ENCODE results near the gene RNASET2. TPM values are rescaled to one million over a fixed set of nuclear protein-coding genes. Genes with fewer than 3 reads are reported as not detected.
"Not testable (repeated sequence)": the region's sequence is repeated elsewhere in the genome, so short reads cannot be mapped to it uniquely, and the experiment has no call there.

Gene RNASET2
- polyA plus RNA-seq, 3 donors = 432 to 562 (median 493) TPM

- H3K27ac Mint-ChIP-seq = peak overlapping the region in 1 of 7 donors; percentile 24
- TF ChIP-seq, protein P1, sequence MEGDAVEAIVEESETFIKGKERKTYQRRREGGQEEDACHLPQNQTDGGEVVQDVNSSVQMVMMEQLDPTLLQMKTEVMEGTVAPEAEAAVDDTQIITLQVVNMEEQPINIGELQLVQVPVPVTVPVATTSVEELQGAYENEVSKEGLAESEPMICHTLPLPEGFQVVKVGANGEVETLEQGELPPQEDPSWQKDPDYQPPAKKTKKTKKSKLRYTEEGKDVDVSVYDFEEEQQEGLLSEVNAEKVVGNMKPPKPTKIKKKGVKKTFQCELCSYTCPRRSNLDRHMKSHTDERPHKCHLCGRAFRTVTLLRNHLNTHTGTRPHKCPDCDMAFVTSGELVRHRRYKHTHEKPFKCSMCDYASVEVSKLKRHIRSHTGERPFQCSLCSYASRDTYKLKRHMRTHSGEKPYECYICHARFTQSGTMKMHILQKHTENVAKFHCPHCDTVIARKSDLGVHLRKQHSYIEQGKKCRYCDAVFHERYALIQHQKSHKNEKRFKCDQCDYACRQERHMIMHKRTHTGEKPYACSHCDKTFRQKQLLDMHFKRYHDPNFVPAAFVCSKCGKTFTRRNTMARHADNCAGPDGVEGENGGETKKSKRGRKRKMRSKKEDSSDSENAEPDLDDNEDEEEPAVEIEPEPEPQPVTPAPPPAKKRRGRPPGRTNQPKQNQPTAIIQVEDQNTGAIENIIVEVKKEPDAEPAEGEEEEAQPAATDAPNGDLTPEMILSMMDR (IDR thresholded peaks at IDR 0.05) = no peak
- DNase-seq = no peak
- Histone ChIP-seq H2AFZ (ENCODE audit: insufficient read depth, low read depth, low read length, poor library complexity, severe bottlenecking) (no peak overlapping the region), H4K20me1 (ENCODE audit: insufficient read depth, low read length) (peaks cover 15% of the 10 kb centered on the region), H3K27me3 (ENCODE audit: control insufficient read depth in 2 of 2, insufficient read depth in 2 of 2, low read length in 2 of 2) (peaks cover 0 to 7% of the 10 kb centered on the region in 2 donors), H3K27ac (ENCODE audit: low read depth in 1 of 2, low read length in 2 of 2) (no peak overlapping the region), H3K36me3 (replicated peaks in 1 of 2; ENCODE audit: control insufficient read depth in 1 of 2, insufficient read depth in 2 of 2, low read length in 2 of 2) (peaks cover 0 to 2% of the 10 kb centered on the region in 2 donors), H3K4me1 (ENCODE audit: control insufficient read depth in 1 of 2, insufficient read depth in 2 of 2, low read length in 2 of 2) (no peaks in the 10 kb centered on the region), H3K9ac (ENCODE audit: insufficient read depth, low read length, poor library complexity, severe bottlenecking) (no peak overlapping the region), H3K79me2 (ENCODE audit: insufficient read depth, low read length) (no peaks in the 10 kb centered on the region), H3K4me3 (replicated peaks in 1 of 3; ENCODE audit: low read depth in 2 of 3, low read length in 3 of 3) (no peak overlapping the region), H3K9me3 (replicated peaks in 1 of 2; ENCODE audit: control insufficient read depth in 1 of 2, insufficient read depth in 1 of 2, low read length in 2 of 2) (no peaks in the 10 kb centered on the region), H3K4me2 (replicated peaks; ENCODE audit: extremely low read depth, low read length, poor library complexity, severe bottlenecking) (no peak overlapping the region)
- intact Hi-C loops (cut with micrococcal nuclease) = no loop called here
- H3K4me1 Mint-ChIP-seq = no peaks in the 10 kb centered on the region
- H3K4me3 Mint-ChIP-seq = no peak overlapping the region
- H3K27me3 Mint-ChIP-seq (ENCODE audit: low read depth in 3 of 3) = peaks cover 0 to 2% (median 2%) of the 10 kb centered on the region in 3 donors
- peaks cover 0 to 2% (median 0%) of the 10 kb centered on the region in 7 donors for H3K9me3 Mint-ChIP-seq
- WGBS (ENCODE audit: insufficient coverage) = 93% methylated on average over 3 of the region's 3 CpGs
- peaks cover 13 to 19% of the 10 kb centered on the region in 2 donors for H3K36me3 Mint-ChIP-seq
Measured at GRCh38 chr6:166921570-166921969, 34.8 kb downstream of the RNASET2 start.

- no peaks in the 10 kb centered on the region for H3K9me3 ChIP-seq (replicated peaks in 1 of 2; ENCODE audit: control insufficient read depth in 1 of 2, insufficient read depth in 1 of 2, low read length in 2 of 2)
- H3K4me2 ChIP-seq (replicated peaks; ENCODE audit: extremely low read depth, low read length, poor library complexity, severe bottlenecking) = no peak overlapping the region
- TF ChIP-seq, protein P1 (IDR thresholded peaks at IDR 0.05) = no peak
- H3K27me3 Mint-ChIP-seq (ENCODE audit: low read depth in 3 of 3) = peaks cover 0 to 2% (median 2%) of the 10 kb centered on the region in 3 donors
- DNase-seq = no peak
- peaks cover 0 to 7% of the 10 kb centered on the region in 2 donors for H3K36me3 ChIP-seq (replicated peaks in 1 of 2; ENCODE audit: control insufficient read depth in 1 of 2, insufficient read depth in 2 of 2, low read length in 2 of 2)
- no peaks in the 10 kb centered on the region for H3K4me1 Mint-ChIP-seq
- intact Hi-C loops (cut with micrococcal nuclease) = no loop called here
- no peak overlapping the region for H3K4me3 Mint-ChIP-seq
- no peak overlapping the region for H3K4me3 ChIP-seq (replicated peaks in 1 of 3; ENCODE audit: low read depth in 2 of 3, low read length in 3 of 3)
- H3K4me1 ChIP-seq (ENCODE audit: control insufficient read depth in 1 of 2, insufficient read depth in 2 of 2, low read length in 2 of 2) = no peaks in the 10 kb centered on the region
- H3K9ac ChIP-seq (ENCODE audit: insufficient read depth, low read length, poor library complexity, severe bottlenecking) = no peak overlapping the region
- no peak overlapping the region for H3K27ac Mint-ChIP-seq
- no peak overlapping the region for H3K27ac ChIP-seq (ENCODE audit: low read depth in 1 of 2, low read length in 2 of 2)
- peaks cover 0 to 7% of the 10 kb centered on the region in 2 donors for H3K27me3 ChIP-seq (ENCODE audit: control insufficient read depth in 2 of 2, insufficient read depth in 2 of 2, low read length in 2 of 2)
- H3K79me2 ChIP-seq (ENCODE audit: insufficient read depth, low read length) = no peaks in the 10 kb centered on the region
- peaks cover 15 to 25% of the 10 kb centered on the region in 2 donors for H3K36me3 Mint-ChIP-seq
- H4K20me1 ChIP-seq (ENCODE audit: insufficient read depth, low read length) = no peaks in the 10 kb centered on the region
- H3K9me3 Mint-ChIP-seq = peaks cover 0 to 7% (median 4%) of the 10 kb centered on the region in 7 donors
- WGBS (ENCODE audit: insufficient coverage) = no CpG with 5 or more reads among the region's 2 CpGs
- no peak overlapping the region for H2AFZ ChIP-seq (ENCODE audit: insufficient read depth, low read depth, low read length, poor library complexity, severe bottlenecking)
Measured at GRCh38 chr6:166916824-166917223, 39.5 kb downstream of the RNASET2 start.

DNA sequence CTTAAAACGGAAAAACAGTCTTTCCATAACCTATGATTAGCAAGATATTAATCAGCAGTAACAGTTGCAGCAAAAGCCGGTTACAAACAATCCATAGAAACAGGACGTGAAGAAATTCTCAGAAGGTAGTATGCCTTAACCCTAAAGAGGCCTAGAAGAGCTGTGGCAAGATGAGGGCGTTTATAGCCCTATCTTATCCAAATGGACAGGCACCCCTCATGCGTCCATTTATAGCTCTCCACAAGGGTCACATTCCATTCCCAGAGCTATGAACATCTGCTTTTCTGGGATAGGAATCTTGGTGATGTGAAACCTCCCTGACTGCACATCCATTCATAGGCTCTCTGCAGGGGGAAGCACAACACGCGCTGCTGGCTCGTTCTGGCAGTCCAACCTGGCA is 40.9 kb downstream of the RNASET2 start:
- H3K4me3 ChIP-seq (replicated peaks in 1 of 3; ENCODE audit: low read depth in 2 of 3, low read length in 3 of 3); H3K36me3 ChIP-seq (replicated peaks in 1 of 2; ENCODE audit: control insufficient read depth in 1 of 2, insufficient read depth in 2 of 2, low read length in 2 of 2); DNase-seq; H3K4me2 ChIP-seq (replicated peaks; ENCODE audit: extremely low read depth, low read length, poor library complexity, severe bottlenecking); H3K9me3 ChIP-seq (replicated peaks in 1 of 2; ENCODE audit: control insufficient read depth in 1 of 2, insufficient read depth in 1 of 2, low read length in 2 of 2); intact Hi-C loops (cut with micrococcal nuclease); H3K79me2 ChIP-seq (ENCODE audit: insufficient read depth, low read length); H3K4me3 Mint-ChIP-seq; H3K9ac ChIP-seq (ENCODE audit: insufficient read depth, low read length, poor library complexity, severe bottlenecking); H3K27me3 ChIP-seq (ENCODE audit: control insufficient read depth in 2 of 2, insufficient read depth in 2 of 2, low read length in 2 of 2); H2AFZ ChIP-seq (ENCODE audit: insufficient read depth, low read depth, low read length, poor library complexity, severe bottlenecking); H4K20me1 ChIP-seq (ENCODE audit: insufficient read depth, low read length); H3K27me3 Mint-ChIP-seq (ENCODE audit: low read depth in 3 of 3); H3K4me1 Mint-ChIP-seq; H3K4me1 ChIP-seq (ENCODE audit: control insufficient read depth in 1 of 2, insufficient read depth in 2 of 2, low read length in 2 of 2); H3K27ac Mint-ChIP-seq; H3K9me3 Mint-ChIP-seq; H3K27ac ChIP-seq (ENCODE audit: low read depth in 1 of 2, low read length in 2 of 2): not testable (repeated sequence)
- peaks cover 24 to 36% of the 10 kb centered on the region in 2 donors for H3K36me3 Mint-ChIP-seq
- WGBS (ENCODE audit: insufficient coverage) = 97% methylated on average over 5 of the region's 8 CpGs

Data from CD14-positive monocyte (primary cell).